Neuron (in vitro differentiated cells): Measurements from ENCODE around the gene KCNT2.
"Not testable (repeated sequence)": the region's sequence is repeated elsewhere in the genome, so short reads cannot be mapped to it uniquely, and the experiment has no call there.

ENCODE experiments used
- H2AFZ ChIP-seq: one replicate; pipeline ENCODE4 v1.6.1; 2013; ENCODE audit warnings: low read depth, mild to moderate bottlenecking, inconsistent platforms, low read length, moderate library complexity
- H3K27me3 ChIP-seq: one replicate; pipeline ENCODE4 v1.6.1; 2013; ENCODE audit warnings: low read length; ENCODE audit not compliant: insufficient read depth
- H3K36me3 ChIP-seq: one replicate; pipeline ENCODE4 v1.6.1; 2013; ENCODE audit warnings: low read length; ENCODE audit not compliant: insufficient read depth
- H3K4me1 ChIP-seq: one replicate; pipeline ENCODE4 v1.6.1; 2013; ENCODE audit warnings: low read length; ENCODE audit not compliant: insufficient read depth
- H3K4me3 ChIP-seq: 2 replicates; pipeline ENCODE4 v1.5.1; 2013; ENCODE audit warnings: mild to moderate bottlenecking, low read length, moderate library complexity
- H3K9me3 ChIP-seq: one replicate; pipeline ENCODE4 v1.6.1; 2013; ENCODE audit warnings: low read length

KCNT2 gene

DNA sequence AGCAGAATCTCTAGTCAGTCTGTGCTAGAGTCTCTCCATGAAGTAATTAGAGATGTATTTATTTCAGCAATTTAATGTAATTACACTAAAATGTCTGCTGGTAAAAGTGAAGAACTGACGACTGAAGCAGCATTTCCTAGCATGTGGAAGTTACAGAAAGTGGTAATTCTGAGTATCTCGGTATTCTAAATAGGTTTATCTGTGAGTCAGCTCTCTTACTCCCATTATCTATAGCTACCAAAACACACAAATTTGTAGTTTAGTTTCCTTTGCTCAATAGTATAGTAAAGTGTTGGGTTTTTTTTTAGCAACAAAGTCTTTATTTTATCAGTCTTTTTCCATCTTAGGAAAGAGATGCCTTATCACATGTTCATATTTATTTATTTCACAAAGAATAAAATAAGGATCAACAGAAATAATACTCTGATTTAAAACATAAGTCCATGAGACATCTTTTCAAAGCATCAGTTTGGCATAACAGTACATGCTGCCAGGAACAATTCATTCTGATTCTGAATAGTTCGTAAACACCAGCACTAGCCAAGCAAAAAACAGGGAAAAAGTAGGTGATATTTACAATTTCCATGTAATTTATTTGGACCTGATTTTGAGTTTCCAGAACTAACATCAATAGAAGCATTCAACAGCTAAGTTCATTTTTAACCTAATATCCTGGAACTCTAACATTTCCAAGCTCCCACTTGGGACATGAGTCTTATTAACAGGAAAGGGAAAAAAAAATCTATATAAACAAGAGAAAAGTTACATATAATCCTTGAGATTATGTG lies 76.3 kb downstream of the KCNT2 start:
- H3K4me3 ChIP-seq = no peak overlapping the region
- H2AFZ ChIP-seq = no peak overlapping the region
- peaks cover 2% of the 10 kb centered on the region for H3K36me3 ChIP-seq
- peaks cover 13% of the 10 kb centered on the region for H3K9me3 ChIP-seq
- no peaks in the 10 kb centered on the region for H3K27me3 ChIP-seq
- no peaks in the 10 kb centered on the region for H3K4me1 ChIP-seq

- H3K36me3 ChIP-seq = peaks cover 2% of the 10 kb centered on the region
- no peaks in the 10 kb centered on the region for H3K27me3 ChIP-seq
- no peak overlapping the region for H3K4me3 ChIP-seq
- H3K4me1 ChIP-seq = peaks cover 2% of the 10 kb centered on the region
- H3K9me3 ChIP-seq = no peaks in the 10 kb centered on the region
- no peak overlapping the region for H2AFZ ChIP-seq
These were observed 80.3 kb downstream of the KCNT2 start for GRCh38 chr1:196527919-196528318.

DNA sequence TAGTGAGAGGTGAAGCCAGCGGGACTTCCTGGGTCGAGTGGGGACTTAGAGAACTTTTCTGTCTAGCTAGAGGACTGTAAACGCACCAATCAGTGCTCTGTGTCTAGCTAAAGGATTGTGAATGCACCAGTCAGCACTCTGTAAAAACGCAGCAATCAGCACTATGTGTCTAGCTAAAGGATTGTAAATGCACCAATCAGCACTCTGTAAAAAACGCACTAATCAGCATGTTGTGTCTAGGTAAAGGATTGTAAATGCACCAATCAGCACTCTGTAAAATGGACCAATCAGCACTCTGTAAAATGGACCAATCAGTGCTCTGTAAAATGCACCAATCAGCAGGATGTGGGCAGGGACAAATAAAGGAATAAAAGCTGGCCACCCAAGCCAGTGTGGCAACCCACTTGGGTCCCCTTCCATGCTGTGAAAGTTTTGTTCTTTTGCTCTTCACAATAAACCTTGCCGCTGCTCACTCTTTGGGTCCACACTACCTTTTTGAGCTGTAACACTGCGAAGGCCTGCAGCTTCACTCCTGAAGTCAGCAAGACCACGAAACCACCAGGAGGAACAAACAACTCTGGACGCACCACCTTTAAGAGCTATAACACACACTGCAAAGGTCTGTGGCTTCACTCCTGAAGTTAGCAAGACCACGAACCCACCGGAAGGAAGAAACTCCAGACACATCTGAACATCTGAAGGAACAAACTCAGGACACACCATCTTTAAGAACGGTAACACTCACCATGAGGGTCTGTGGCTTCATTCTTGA lies 85.5 kb downstream of the KCNT2 start:
- H3K4me1 ChIP-seq, H3K36me3 ChIP-seq, H3K4me3 ChIP-seq, H3K27me3 ChIP-seq, H3K9me3 ChIP-seq, H2AFZ ChIP-seq: not testable (repeated sequence)

DNA sequence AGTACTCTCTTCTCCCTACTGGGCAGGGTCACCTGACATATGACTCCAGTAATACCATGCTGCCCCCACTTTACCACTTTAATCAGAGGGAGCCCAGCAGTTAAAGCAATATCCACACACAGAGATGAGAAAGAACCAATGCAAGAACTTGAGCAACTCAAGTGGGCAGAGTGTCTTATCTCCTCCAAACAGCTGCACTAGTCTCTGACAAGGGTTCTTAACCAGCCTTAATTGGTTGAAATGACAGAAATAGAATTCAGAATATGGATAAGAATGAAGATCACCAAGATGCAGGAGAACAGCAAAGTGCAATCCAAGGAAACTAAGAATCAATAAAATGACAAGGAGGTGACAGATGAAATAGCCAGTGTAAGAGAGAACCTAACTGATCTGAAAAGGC lies 91.0 kb downstream of the KCNT2 start:
- H3K27me3 ChIP-seq = no peaks in the 10 kb centered on the region
- H3K36me3 ChIP-seq = no peaks in the 10 kb centered on the region
- H3K9me3 ChIP-seq = peaks cover 5% of the 10 kb centered on the region
- no peak overlapping the region for H3K4me3 ChIP-seq
- H2AFZ ChIP-seq = no peak overlapping the region
- H3K4me1 ChIP-seq = no peaks in the 10 kb centered on the region

- H2AFZ ChIP-seq = no peak overlapping the region
- peaks cover 5% of the 10 kb centered on the region for H3K9me3 ChIP-seq
- no peak overlapping the region for H3K4me3 ChIP-seq
- no peaks in the 10 kb centered on the region for H3K27me3 ChIP-seq
- no peaks in the 10 kb centered on the region for H3K36me3 ChIP-seq
- no peaks in the 10 kb centered on the region for H3K4me1 ChIP-seq
These were observed 91.9 kb downstream of the KCNT2 start for GRCh38 chr1:196516373-196516772.

DNA sequence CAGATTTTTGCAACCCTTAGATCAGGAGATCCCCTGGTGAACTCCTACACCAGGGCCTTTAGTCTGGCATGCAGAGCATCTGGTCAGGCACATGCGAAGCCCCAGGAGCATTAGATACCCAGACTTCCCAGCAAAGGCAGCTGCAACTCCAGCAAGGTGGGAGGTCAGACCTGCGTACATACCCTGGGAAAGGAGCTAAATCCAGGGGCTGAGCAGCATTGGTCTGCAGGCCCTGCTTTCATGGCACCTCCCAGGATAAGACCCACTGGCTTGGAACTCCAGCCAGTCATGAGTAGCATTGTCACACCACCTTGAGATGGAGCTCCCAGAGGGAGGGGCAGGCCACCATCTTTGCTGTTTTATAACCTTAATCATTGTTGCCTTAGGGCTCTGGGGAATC lies 92.3 kb downstream of the KCNT2 start:
- Histone ChIP-seq H3K36me3 (no peaks in the 10 kb centered on the region), H3K4me1 (no peaks in the 10 kb centered on the region), H3K27me3 (no peaks in the 10 kb centered on the region), H3K4me3 (no peak overlapping the region), H3K9me3 (peaks cover 5% of the 10 kb centered on the region), H2AFZ (no peak overlapping the region)

DNA sequence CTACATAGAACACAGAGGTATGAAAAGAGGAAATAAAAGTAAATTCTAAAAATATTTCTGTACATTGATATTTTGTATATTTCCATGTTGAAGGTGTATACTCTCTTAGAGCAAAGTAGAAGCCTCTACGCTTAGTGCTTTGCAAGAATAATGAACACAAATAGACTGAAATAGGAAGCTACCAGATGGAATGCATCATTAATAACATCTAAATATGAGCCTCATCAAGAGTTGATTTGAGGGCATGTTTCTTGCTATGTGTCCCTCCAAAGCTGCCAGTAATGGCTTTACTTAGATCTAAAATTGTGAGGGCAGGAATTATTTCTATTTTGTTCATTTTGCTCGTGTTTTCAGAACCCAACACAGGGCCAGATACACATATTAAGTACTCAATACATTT lies 94.4 kb downstream of the KCNT2 start:
- no peaks in the 10 kb centered on the region for H3K27me3 ChIP-seq
- H3K4me1 ChIP-seq = no peaks in the 10 kb centered on the region
- peaks cover 5% of the 10 kb centered on the region for H3K9me3 ChIP-seq
- H3K4me3 ChIP-seq = no peak overlapping the region
- no peaks in the 10 kb centered on the region for H3K36me3 ChIP-seq
- no peak overlapping the region for H2AFZ ChIP-seq

GRCh38 chr1:196510451-196510850 lies 97.8 kb downstream of the KCNT2 start:
- H3K9me3 ChIP-seq = no peaks in the 10 kb centered on the region
- no peaks in the 10 kb centered on the region for H3K4me1 ChIP-seq
- H2AFZ ChIP-seq = no peak overlapping the region
- H3K4me3 ChIP-seq = no peak overlapping the region
- no peaks in the 10 kb centered on the region for H3K27me3 ChIP-seq
- H3K36me3 ChIP-seq = no peaks in the 10 kb centered on the region

DNA sequence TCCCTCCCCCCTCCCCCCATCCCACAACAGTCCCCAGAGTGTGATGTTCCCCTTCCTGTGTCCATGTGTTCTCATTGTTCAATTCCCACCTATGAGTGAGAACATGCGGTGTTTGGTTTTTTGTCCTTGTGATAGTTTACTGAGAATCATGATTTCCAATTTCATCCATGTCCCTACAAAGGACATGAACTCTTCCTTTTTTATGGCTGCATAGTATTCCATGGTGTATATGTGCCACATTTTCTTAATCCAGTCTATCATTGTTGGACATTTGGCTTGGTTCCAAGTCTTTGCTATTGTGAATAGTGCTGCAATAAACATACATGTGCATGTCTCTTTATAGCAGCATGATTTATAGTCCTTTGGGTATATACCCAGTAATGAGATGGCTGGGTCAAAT lies 104.0 kb downstream of the KCNT2 start:
- H2AFZ ChIP-seq, H3K4me1 ChIP-seq: not testable (repeated sequence)

GRCh38 chr1:196502437-196502836 lies 105.8 kb downstream of the KCNT2 start:
- H3K4me3 ChIP-seq = no peak overlapping the region
- H3K4me1 ChIP-seq = no peaks in the 10 kb centered on the region
- no peaks in the 10 kb centered on the region for H3K9me3 ChIP-seq
- H3K36me3 ChIP-seq = no peaks in the 10 kb centered on the region
- no peak overlapping the region for H2AFZ ChIP-seq
- H3K27me3 ChIP-seq = no peaks in the 10 kb centered on the region

More for the DNA sequence above, 104.0 kb downstream of the KCNT2 start:
- H3K36me3 ChIP-seq, H3K4me3 ChIP-seq, H3K27me3 ChIP-seq, H3K9me3 ChIP-seq: not testable (repeated sequence)

- no peaks in the 10 kb centered on the region for H3K9me3 ChIP-seq
- H3K36me3 ChIP-seq = no peaks in the 10 kb centered on the region
- H2AFZ ChIP-seq = no peak overlapping the region
- H3K4me1 ChIP-seq = no peaks in the 10 kb centered on the region
- H3K27me3 ChIP-seq = no peaks in the 10 kb centered on the region
- no peak overlapping the region for H3K4me3 ChIP-seq
These were observed 106.3 kb downstream of the KCNT2 start for GRCh38 chr1:196501760-196502428.

GRCh38 chr1:196497817-196498216 lies 110.4 kb downstream of the KCNT2 start:
- Histone ChIP-seq H3K27me3 (no peaks in the 10 kb centered on the region), H3K9me3 (no peaks in the 10 kb centered on the region), H3K4me1 (no peaks in the 10 kb centered on the region)

DNA sequence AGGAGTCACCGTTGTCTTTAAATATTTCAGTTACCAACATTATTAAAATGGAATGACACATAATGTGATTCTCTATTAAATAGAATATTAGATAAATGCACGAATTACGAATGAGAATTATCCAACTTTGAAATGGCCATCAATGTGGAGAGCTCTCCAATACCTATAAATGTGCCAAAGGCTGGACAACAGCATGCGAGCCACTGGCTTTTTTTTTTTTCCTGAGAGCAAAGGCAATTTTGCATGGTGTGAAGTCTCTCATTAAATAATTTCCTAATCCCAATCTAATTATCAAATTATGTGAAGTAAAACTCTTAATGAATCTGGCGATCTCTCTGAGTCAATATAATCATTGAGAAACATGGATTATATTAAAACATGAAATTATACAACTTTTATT lies 113.5 kb downstream of the KCNT2 start:
- H3K4me1 ChIP-seq = no peaks in the 10 kb centered on the region
- H3K36me3 ChIP-seq = no peaks in the 10 kb centered on the region
- no peaks in the 10 kb centered on the region for H3K9me3 ChIP-seq
- H2AFZ ChIP-seq = no peak overlapping the region
- no peak overlapping the region for H3K4me3 ChIP-seq
- no peaks in the 10 kb centered on the region for H3K27me3 ChIP-seq

More at GRCh38 chr1:196497817-196498216, 110.4 kb downstream of the KCNT2 start:
- H3K4me3 ChIP-seq = no peak overlapping the region
- no peak overlapping the region for H2AFZ ChIP-seq
- no peaks in the 10 kb centered on the region for H3K36me3 ChIP-seq
